HepG2 (cell line): ENCODE data around the gene AP1G1. TPM values are rescaled to one million over a fixed set of nuclear protein-coding genes. Genes with fewer than 3 reads are reported as not detected.

Experiments
- ATAC-seq: fragments of 200-7000 bp; cut with Tn5 transposase; 3 replicates; pipeline ENCODE4 v1.9.1; 2020; ENCODE audit warnings: mild to moderate bottlenecking, moderate library complexity
- BruUV-seq: library from RNA; stranded (reverse); fragments of 400-500 nt; replicated peaks from 2 replicates; lab custom pipeline; 2021; lab: Mats Ljungman, UMichigan
- CTCF ChIA-PET: fragments of 300-600 bp; formaldehyde crosslinking; extraction: SDS; loops from one replicate; lab custom pipeline; 2021; ENCODE audit warnings: low total read pairs, inconsistent platforms, low intra/inter-chr PET ratio; lab: Yijun Ruan, JAX
- POLR2A ChIA-PET: fragments of 350-600 bp; sonication (Branson Sonifier 250); formaldehyde crosslinking; loops from one replicate; lab custom pipeline; 2020; ENCODE audit warnings: antibody characterized with exemption, inconsistent platforms; lab: Yijun Ruan, JAX
- DNase-seq: peaks from one replicate; pipeline ENCODE4 v3.0.0-alpha.2; 2015; ENCODE audit warnings: low spot score
- FAIRE-seq: peaks from 3 replicates; lab custom pipeline; 2011; peaks lifted over from hg19 to GRCh38; lab: Jason Lieb, UNC
- H2AFZ ChIP-seq: one replicate; pipeline ENCODE4 v1.6.1; 2011; ENCODE audit warnings: low read length, inconsistent platforms
- H3K27ac ChIP-seq: fragments of 300-600 bp; 3 replicates; pipeline ENCODE4 v1.8.0; 2011; ENCODE audit warnings: mixed run types, mild to moderate bottlenecking, mixed read lengths, low read length, inconsistent platforms; ENCODE audit not compliant: insufficient read depth; ENCODE audit errors: extremely low read length
- H3K27me3 ChIP-seq, 2 experiments: fragments of 200-600 bp in 1 of 2; 2 replicates in 1 of 2; 3 replicates in 1 of 2; pipeline versions ENCODE4 v1.6.0 to v1.8.0; 2011; ENCODE audit warnings: low read length in 2 of 2, mild to moderate bottlenecking in 2 of 2, moderate library complexity in 2 of 2, inconsistent platforms in 1 of 2; ENCODE audit not compliant: insufficient read depth in 2 of 2, control insufficient read depth in 1 of 2
- H3K36me3 ChIP-seq, 2 experiments: fragments of 200-600 bp in 1 of 2; replicated peaks in 1 of 2; 2 replicates in 1 of 2; 3 replicates in 1 of 2; pipeline versions ENCODE4 v1.5.1 to v1.8.0; 2011; ENCODE audit warnings: low read length in 2 of 2, inconsistent platforms in 1 of 2; ENCODE audit not compliant: insufficient read depth in 2 of 2, control insufficient read depth in 1 of 2
- H3K4me1 ChIP-seq: 2 replicates; pipeline ENCODE4 v1.5.1; 2012; ENCODE audit warnings: low read length, inconsistent platforms; ENCODE audit not compliant: insufficient read depth
- H3K4me2 ChIP-seq: 2 replicates; pipeline ENCODE4 v1.6.0; 2011; ENCODE audit warnings: low read depth, low read length, inconsistent platforms
- H3K4me3 ChIP-seq, 3 experiments: fragments of 200-600 bp in 1 of 3; sonication (generic), shearing (Covaris generic) in 1 of 3; replicated peaks in 1 of 3; 2 replicates each; pipeline ENCODE4 v1.5.1; 2011 to 2016; ENCODE audit warnings: low read length in 3 of 3, inconsistent platforms in 2 of 3, low read depth in 2 of 3, mild to moderate bottlenecking in 2 of 3, control low read depth in 1 of 3, mixed read lengths in 1 of 3; ENCODE audit not compliant: insufficient read depth in 1 of 3
- H3K79me2 ChIP-seq: one replicate; pipeline ENCODE4 v1.6.1; 2011; ENCODE audit warnings: low read length, inconsistent platforms; ENCODE audit not compliant: insufficient read depth
- H3K9ac ChIP-seq: 2 replicates; pipeline ENCODE4 v1.6.0; 2011; ENCODE audit warnings: mild to moderate bottlenecking, low read depth, low read length, inconsistent platforms; ENCODE audit not compliant: insufficient read depth
- H3K9me3 ChIP-seq: 2 replicates; pipeline ENCODE4 v1.5.1; 2012; ENCODE audit warnings: mild to moderate bottlenecking, low read length
- H4K20me1 ChIP-seq: 2 replicates; pipeline ENCODE4 v1.6.0; 2011; ENCODE audit warnings: inconsistent platforms, mild to moderate bottlenecking, low read length, moderate library complexity; ENCODE audit not compliant: insufficient read depth
- CHD4 ChIP-seq: fragments of 200-600 bp; sonication (generic); IDR thresholded peaks from 2 replicates; pipeline ENCODE4 v1.7.0; 2017; ENCODE audit warnings: mild to moderate bottlenecking, low read length, borderline replicate concordance
- ELK4 ChIP-seq: sonication (generic); formaldehyde crosslinking; IDR thresholded peaks from 2 replicates; pipeline ENCODE4 v1.9.0; 2021; ENCODE audit warnings: missing genetic modification reagents, borderline replicate concordance
- ESRRA ChIP-seq: sonication (generic); formaldehyde crosslinking; IDR thresholded peaks from 2 replicates; pipeline ENCODE4 v1.5.1; 2020; ENCODE audit warnings: mild to moderate bottlenecking, low read depth, missing genetic modification reagents
- FOXA3 ChIP-seq: IDR thresholded peaks from 2 replicates; pipeline ENCODE4 v1.6.1; 2016; ENCODE audit warnings: missing genetic modification reagents, missing compliant biosample characterization
- HOXA7 ChIP-seq: sonication (generic); formaldehyde crosslinking; IDR thresholded peaks from 2 replicates; pipeline ENCODE4 v1.8.1; 2022; ENCODE audit warnings: mild to moderate bottlenecking, missing genetic modification reagents, moderate library complexity
- RFXAP ChIP-seq: sonication (generic); formaldehyde crosslinking; IDR thresholded peaks from 2 replicates; pipeline ENCODE4 v1.4.0; 2020; ENCODE audit warnings: missing genetic modification reagents, borderline replicate concordance
- SIN3B ChIP-seq: fragments of 150-350 bp; IDR thresholded peaks from 2 replicates; pipeline ENCODE4 v1.6.1; 2014; ENCODE audit warnings: low read length
- XBP1 ChIP-seq: sonication (generic); formaldehyde crosslinking; IDR thresholded peaks from 2 replicates; pipeline ENCODE4 v1.5.0; 2020; ENCODE audit warnings: missing genetic modification reagents
- ZHX1 ChIP-seq: sonication (generic); formaldehyde crosslinking; IDR thresholded peaks from 2 replicates; pipeline ENCODE4 v1.8.1; 2022; ENCODE audit warnings: low read depth, mild to moderate bottlenecking, missing genetic modification reagents
- ZNF101 ChIP-seq: sonication (generic); formaldehyde crosslinking; IDR thresholded peaks from 2 replicates; pipeline ENCODE4 v1.4.0; 2020; ENCODE audit warnings: mild to moderate bottlenecking, low read depth, missing genetic modification reagents, borderline replicate concordance
- ZNF207 ChIP-seq: fragments of 450-650 bp; IDR thresholded peaks from 2 replicates; pipeline ENCODE4 v1.6.1; 2016; ENCODE audit warnings: antibody characterized with exemption, borderline replicate concordance
- ZNF468 ChIP-seq: sonication (generic); formaldehyde crosslinking; IDR thresholded peaks from 2 replicates; pipeline ENCODE4 v1.8.0; 2022; ENCODE audit warnings: mild to moderate bottlenecking, moderate library complexity, missing genetic modification reagents
- ZNF629 ChIP-seq: sonication (generic); formaldehyde crosslinking; conservative IDR thresholded peaks from 2 replicates; pipeline ENCODE4 v1.5.0; 2020; ENCODE audit warnings: missing genetic modification reagents
- ZNF788 ChIP-seq: sonication (generic); formaldehyde crosslinking; IDR thresholded peaks from 2 replicates; pipeline ENCODE4 v1.5.0; 2020; ENCODE audit warnings: mild to moderate bottlenecking, missing genetic modification reagents, borderline replicate concordance
- ZSCAN21 ChIP-seq: sonication (generic); formaldehyde crosslinking; IDR thresholded peaks from 2 replicates; pipeline ENCODE4 v1.8.0; 2022; ENCODE audit warnings: mild to moderate bottlenecking, missing genetic modification reagents, moderate library complexity, borderline replicate concordance
- WGBS: methylation state at CpG from one replicate; pipeline ENCODE4 v1.1.6; 2017; ENCODE audit warnings: low lambda C conversion rate; 5-methylcytosine and 5-hydroxymethylcytosine counted together
- in situ Hi-C: cut with HindIII; loops from 2 replicates; pipeline ENCODE4 v1.10.0; 2017; ENCODE audit warnings: low pct_unique_long_range_greater_than_20kb; ENCODE audit not compliant: extremely low pct_ligation_motif_present
- intact Hi-C: fragments of 100-400 bp; cut with micrococcal nuclease; formaldehyde crosslinking; loops from one replicate; pipeline ENCODE4 v1.10.0; 2022; ENCODE audit not compliant: unreplicated experiment
- polyA plus RNA-seq, 8 experiments: library from polyadenylated mRNA; depleted of rRNA in 3 of 8; stranded (reverse) in 7 of 8; unstranded in 1 of 8; fragments of >200 nt; fragmentation: Illumina TruSeq in 4 of 8; extraction: Trizol in 4 of 8; gene quantifications; 2 replicates each; pipeline versions ENCODE4 v1.2.1 to v1.2.3, GENCODE V29; 2011 to 2016; ENCODE audit warnings: low read depth in 4 of 8, missing spikeins in 1 of 8, mixed read lengths in 1 of 8; ENCODE audit not compliant: insufficient read depth in 1 of 8
- total RNA-seq, 5 experiments: library from RNA; depleted of rRNA; stranded (reverse); fragments of >200 nt; fragmentation: Illumina TruSeq; extraction: Trizol; gene quantifications; 2 replicates each; pipeline ENCODE4 v1.2.3, GENCODE V29; 2016; ENCODE audit warnings: low read depth in 1 of 5

Gene AP1G1
- total and polyA plus RNA-seq, 2 of the 13 experiments (the other 11 are each of a cell fraction or from before 2014, with no cell fraction given): 62.2 to 66.2 TPM

- Histone ChIP-seq H3K27ac (no peak overlapping the region), H2AFZ (no peak overlapping the region), H3K9me3 (no peaks in the 10 kb centered on the region), H3K4me3 (no peak overlapping the region), H3K4me1 (peaks cover 31% of the 10 kb centered on the region), H3K27me3 (no peaks in the 10 kb centered on the region; a peak in 1 of 5 replicates), H3K9ac (no peak overlapping the region)
- in situ Hi-C loops: no loop called here
- DNase-seq (no peak), ATAC-seq (no peak)
- TF ChIP-seq FOXA3 (CRISPR knock-in tag) (no peak), ZHX1 (CRISPR knock-in tag) (no peak), CHD4 (no peak)
- TF ChIP-seq, all 625 proteins: peak for 0
- 71% methylated on average over 8 of the region's 8 CpGs for WGBS
- no peaks in the 10 kb centered on the region; a peak in 1 of 5 replicates for H3K36me3 ChIP-seq
- ChIA-PET POLR2A (no interaction called here), CTCF (no interaction called here)
- no peak for FAIRE-seq
- H4K20me1 ChIP-seq: peaks cover 4% of the 10 kb centered on the region; the same call in 1 of the 2 replicates
- no TSS peak for BruUV-seq
- H3K4me2 ChIP-seq: no peak overlapping the region
- peaks cover 11% of the 10 kb centered on the region for H3K79me2 ChIP-seq
- intact Hi-C loops: loop anchor here (5.0 kb wide), 1 partner anchor 49 kb away; no protein-coding TSS in a partner anchor
Measured at GRCh38 chr16:71721066-71721740, 87.4 kb downstream of the AP1G1 start.

- intact Hi-C loops: no loop called here
- Histone ChIP-seq H3K79me2 (peaks cover 6% of the 10 kb centered on the region), H3K9ac (no peak overlapping the region), H3K4me3 (no peak overlapping the region), H4K20me1 (no peaks in the 10 kb centered on the region; the same call in 1 of the 2 replicates), H3K9me3 (no peaks in the 10 kb centered on the region), H3K4me1 (no peaks in the 10 kb centered on the region), H3K36me3 (peaks cover 3 to 13% of the 10 kb centered on the region in 2 experiments; a peak in 4 of 5 replicates), H3K4me2 (no peak overlapping the region), H3K27me3 (no peaks in the 10 kb centered on the region), H3K27ac (no peak overlapping the region), H2AFZ (no peak overlapping the region)
- BruUV-seq: no TSS peak
- ATAC-seq (no peak), DNase-seq (no peak), FAIRE-seq (no peak)
- POLR2A ChIA-PET: interaction anchor here (0.8 kb wide), 1 partner anchor 97 kb away, joined by 3 read pairs; the partner anchor contains the start of gene AP1G1
- CTCF ChIA-PET: no interaction called here
- WGBS: 92% methylated on average over 1 of the region's 1 CpG
- in situ Hi-C loops: no loop called here
- no peak for TF ChIP-seq SIN3B
- TF ChIP-seq ZNF468 (CRISPR knock-in tag): no peak
- no peak for TF ChIP-seq XBP1 (CRISPR knock-in tag)
- no peak for TF ChIP-seq ELK4 (CRISPR knock-in tag)
- no peak for TF ChIP-seq ZSCAN21 (CRISPR knock-in tag)
- no peak for TF ChIP-seq RFXAP (CRISPR knock-in tag)
- TF ChIP-seq ZNF101 (CRISPR knock-in tag): no peak
- TF ChIP-seq HOXA7 (CRISPR knock-in tag): no peak
- TF ChIP-seq ZNF207: no peak
- no peak for TF ChIP-seq ZNF788 (CRISPR knock-in tag)
- no peak for TF ChIP-seq ZNF629
- TF ChIP-seq ESRRA: no peak
Measured at GRCh38 chr16:71712501-71712900, 96.1 kb downstream of the AP1G1 start.
